HG03575 (cell line): ENCODE measurements around the gene ZNF280B.

ENCODE experiments used
- ATAC-seq: cut with Tn5 transposase; IDR thresholded peaks from one replicate; pipeline ENCODE4 v1.9.1; 2021; ENCODE audit not compliant: unreplicated experiment, insufficient number of reproducible peaks, low FRiP score; ENCODE audit errors: extremely low read depth

Gene ZNF280B

GRCh38 chr22:22508274-22509176 lies at the start of gene ZNF280B:
Gene ZNF280B (minus strand): TSS chr22:22508742. CDS start chr22:22489398, 19,344 bp downstream.
- ATAC-seq = no peak

- no peak for ATAC-seq
Observed at GRCh38 chr22:22556995-22557925, 48.7 kb upstream of the ZNF280B start.

GRCh38 chr22:22556578-22556977 lies 48.0 kb upstream of the ZNF280B start:
- ATAC-seq = no peak

GRCh38 chr22:22555596-22555995 lies 47.1 kb upstream of the ZNF280B start:
- ATAC-seq = no peak

- ATAC-seq = no peak
Observed at GRCh38 chr22:22554587-22555284, 46.2 kb upstream of the ZNF280B start.

- no peak for ATAC-seq
Observed at GRCh38 chr22:22553735-22554586, 45.4 kb upstream of the ZNF280B start.

GRCh38 chr22:22553141-22553540 lies 44.6 kb upstream of the ZNF280B start:
- no peak for ATAC-seq

DNA sequence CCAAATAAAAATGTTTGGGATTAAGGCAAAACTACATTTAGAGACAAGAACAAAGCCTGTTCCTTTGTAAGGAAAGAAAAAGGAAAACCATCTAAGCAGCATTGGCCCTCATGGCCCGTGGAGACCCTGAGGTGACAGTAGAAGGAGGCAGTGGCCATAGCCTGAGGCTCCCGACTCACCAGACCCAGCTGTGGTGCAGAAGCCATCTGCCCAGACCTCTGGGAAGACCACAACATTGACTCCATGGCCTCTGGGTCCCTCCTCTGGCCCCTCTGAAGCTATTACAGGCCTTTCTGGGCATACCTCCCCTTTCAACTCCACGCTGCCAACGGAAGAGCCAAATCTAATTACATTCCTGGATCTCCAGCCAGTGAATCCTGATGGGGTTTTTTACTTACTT lies 44.1 kb upstream of the ZNF280B start:
- no peak for ATAC-seq

DNA sequence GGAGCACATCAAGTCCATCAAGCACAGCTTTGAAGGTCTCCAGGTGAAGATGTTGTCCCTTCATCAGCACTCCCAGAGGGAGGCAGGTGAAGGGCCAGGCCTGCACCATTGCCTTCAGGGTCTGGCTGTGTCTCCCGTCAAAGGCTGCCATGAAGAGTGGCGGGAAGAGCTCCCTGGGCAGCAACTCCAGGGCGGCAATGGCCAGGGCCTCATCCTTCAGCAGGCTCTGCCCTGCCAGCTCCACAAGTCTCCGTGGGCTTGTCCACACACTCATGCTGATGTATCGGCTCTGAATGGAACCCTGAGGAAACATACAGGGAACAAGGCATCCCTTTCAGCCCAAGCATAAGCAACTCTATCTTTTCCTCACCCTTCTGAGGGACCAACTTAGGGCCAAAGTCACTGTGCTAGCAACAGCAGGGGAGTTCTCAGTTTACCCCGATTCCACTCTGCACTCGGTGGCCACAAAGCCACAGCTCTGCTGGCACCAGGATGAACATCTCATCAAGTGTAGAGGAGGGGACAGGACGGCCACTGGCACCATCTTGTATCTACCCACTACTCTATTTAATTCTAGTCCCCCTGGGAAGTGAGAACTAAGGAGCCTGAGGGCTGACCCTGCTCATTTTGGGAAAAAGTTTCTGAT lies 42.4 kb upstream of the ZNF280B start:
- ATAC-seq = no peak

GRCh38 chr22:22548910-22549309 lies 40.4 kb upstream of the ZNF280B start:
- no peak for ATAC-seq

- no peak for ATAC-seq
Observed at GRCh38 chr22:22548317-22548716, 39.8 kb upstream of the ZNF280B start.

GRCh38 chr22:22547692-22548300 lies 39.3 kb upstream of the ZNF280B start:
- no peak for ATAC-seq

DNA sequence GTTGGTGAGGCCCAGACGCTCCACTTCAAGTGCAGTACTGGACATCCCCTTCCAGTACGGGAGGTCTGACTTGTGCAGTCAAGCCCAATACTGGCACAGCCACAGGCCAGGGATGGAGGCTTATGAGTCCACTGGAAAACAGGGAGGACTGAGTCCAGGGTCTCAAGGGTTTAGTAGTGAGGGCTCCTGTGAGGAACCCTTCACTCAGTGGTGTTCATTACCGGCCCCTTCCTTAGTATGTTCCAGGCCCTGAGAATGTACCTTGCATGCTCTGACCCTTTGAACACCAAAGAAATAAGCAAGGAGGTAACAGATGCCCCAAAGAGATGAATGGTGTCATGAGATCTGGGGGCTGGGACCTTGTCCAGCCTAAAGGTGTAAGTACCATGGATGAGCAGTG lies 38.7 kb upstream of the ZNF280B start:
- ATAC-seq = no peak

DNA sequence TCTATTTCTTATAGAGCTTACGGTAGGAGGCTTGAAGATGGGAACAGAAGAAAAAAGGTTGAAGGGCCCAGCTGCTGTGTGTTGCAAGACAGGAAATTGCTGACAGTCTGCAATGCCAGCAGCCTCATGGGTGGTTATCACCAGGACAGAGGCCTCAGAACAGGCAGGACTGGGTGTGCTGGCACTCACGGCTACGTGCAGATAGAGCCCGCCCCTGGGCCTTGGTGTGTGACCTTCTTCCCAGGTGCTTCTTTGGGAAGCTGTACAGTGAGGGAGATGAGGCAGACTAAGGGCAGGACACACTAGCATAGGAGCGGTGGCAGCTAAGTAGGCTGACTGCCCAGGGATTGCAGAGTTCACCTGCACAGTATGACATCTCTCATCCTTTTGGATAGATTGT lies 37.9 kb upstream of the ZNF280B start:
- no peak for ATAC-seq

DNA sequence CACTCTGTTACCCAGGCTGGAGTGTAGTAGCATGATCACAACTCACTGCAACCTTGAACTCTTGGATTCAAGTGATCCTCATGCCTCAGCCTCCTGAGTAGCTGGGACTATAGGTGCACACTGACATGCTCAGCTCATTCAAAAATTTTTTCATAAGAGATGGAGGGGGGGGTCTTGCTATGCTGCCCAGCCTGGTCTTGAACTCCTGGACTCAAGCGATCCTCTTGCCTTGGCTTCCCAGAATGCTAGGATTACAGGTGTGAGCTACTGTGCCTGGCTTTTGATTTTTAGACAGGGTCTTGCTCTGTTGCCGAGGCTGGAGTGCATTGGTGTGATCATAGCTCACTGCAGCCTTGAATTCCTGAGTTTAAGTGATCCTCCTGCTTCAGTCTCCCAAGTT lies 36.5 kb upstream of the ZNF280B start:
- no peak for ATAC-seq

DNA sequence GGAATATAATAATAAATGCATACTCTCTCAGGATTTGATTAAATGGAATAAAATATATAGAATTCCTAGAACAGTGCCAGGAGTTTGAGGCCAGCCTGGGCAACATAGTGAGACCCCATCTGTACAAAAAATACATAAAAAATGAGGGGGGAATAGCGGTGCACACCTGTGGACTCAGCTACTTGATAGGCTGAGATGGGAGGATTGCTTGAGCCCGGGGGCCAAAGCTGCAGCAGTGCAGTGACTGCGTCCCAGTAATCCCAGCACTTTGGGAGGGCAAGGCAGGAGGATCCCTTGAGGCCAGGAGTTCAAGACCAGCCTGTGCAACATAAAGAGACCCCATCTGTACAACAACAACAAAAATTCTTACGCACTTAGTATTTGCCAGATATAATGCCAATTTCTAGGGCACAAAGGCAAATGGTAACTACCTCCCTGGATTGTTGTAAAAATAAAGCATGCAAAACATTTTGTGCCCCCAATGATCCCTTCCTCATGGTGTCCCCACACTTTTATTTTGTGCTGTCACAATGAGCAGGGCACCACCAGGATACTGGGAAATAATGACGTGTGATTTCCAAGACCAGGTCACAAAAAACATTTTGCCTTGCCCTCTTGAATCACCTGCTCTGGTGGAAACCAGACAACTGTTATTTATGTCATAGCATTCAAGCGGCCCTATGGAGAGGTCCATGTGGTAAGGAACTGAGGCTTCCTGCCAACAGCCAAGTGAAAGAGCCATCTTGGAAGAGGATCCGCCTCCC lies 29.9 kb upstream of the ZNF280B start:
- ATAC-seq = no peak

DNA sequence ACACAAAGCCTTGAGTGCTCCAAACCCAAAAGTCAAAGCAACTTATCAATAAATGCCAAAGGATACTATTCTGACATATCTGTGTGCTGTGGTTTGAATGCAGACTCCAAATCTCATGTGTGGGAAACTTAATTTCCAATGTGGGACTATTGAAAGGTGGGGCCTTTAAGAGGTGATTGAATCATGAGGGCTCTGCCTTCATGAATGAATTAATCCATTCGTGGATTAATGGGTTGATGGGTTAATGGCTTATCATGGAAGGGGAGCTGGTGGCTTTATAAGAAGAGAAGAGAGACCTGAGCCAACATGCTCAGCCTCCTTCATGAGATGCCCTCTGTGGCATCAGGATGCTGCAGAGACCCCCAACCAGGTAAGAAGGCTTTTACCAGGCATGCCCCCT lies 28.4 kb upstream of the ZNF280B start:
- ATAC-seq = no peak
